ENCODE measurements around the gene PSME4. TPM values are rescaled to one million over a fixed set of nuclear protein-coding genes. Genes with fewer than 3 reads are reported as not detected.

Gene PSME4
- total RNA-seq, 4 donors from 2014 or later: 28.5 to 44.8 (median 32.4) TPM

GRCh38 chr2:53865264-53865663 lies 105.5 kb downstream of the PSME4 start:
- no peaks in the 10 kb centered on the region for H3K27me3 ChIP-seq
- in situ Hi-C loops (cut with MboI; ENCODE audit: low pct_ligation_motif_present in 1 of 4, low pct_unique_long_range_greater_than_20kb in 1 of 4, low sequenced_read_pairs in 3 of 4): no loop called here
- no peak for TF ChIP-seq POLR2AphosphoS5 (IDR thresholded peaks at IDR 0.05)
- TF ChIP-seq CTCF (IDR thresholded peaks at IDR 0.05): no peak
- no peak for TF ChIP-seq EP300 (IDR thresholded peaks at IDR 0.05; ENCODE audit: low read depth)
- TF ChIP-seq POLR2A (IDR thresholded peaks at IDR 0.05): no peak
- 97 to 100% methylated on average over 2 of the region's 2 CpGs for WGBS, 2 donors (ENCODE audit: low coverage in 1 of 2)
- intact Hi-C loops (cut with DNase I; ENCODE audit: low total_unique reads): no loop called here
- no peak for DNase-seq
- no peak overlapping the region for H3K27ac ChIP-seq
- peaks cover 0 to 31% (median 6%) of the 10 kb centered on the region in 4 donors for H3K36me3 ChIP-seq
- H3K4me3 ChIP-seq: no peak overlapping the region
- H3K9me3 ChIP-seq: no peaks in the 10 kb centered on the region
- peaks cover 0 to 1% (median 0%) of the 10 kb centered on the region in 4 donors for H3K4me1 ChIP-seq

GRCh38 chr2:53863538-53864227 lies 107.1 kb downstream of the PSME4 start:
- TF ChIP-seq EP300 (IDR thresholded peaks at IDR 0.05; ENCODE audit: low read depth): no peak
- TF ChIP-seq CTCF (IDR thresholded peaks at IDR 0.05): no peak
- TF ChIP-seq POLR2AphosphoS5 (IDR thresholded peaks at IDR 0.05): no peak
- no peak for TF ChIP-seq POLR2A (IDR thresholded peaks at IDR 0.05)
- Histone ChIP-seq H3K9me3 (no peaks in the 10 kb centered on the region), H3K4me3 (no peak overlapping the region), H3K4me1 (peaks cover 0 to 7% (median 0%) of the 10 kb centered on the region in 4 donors), H3K27me3 (no peaks in the 10 kb centered on the region), H3K27ac (no peak overlapping the region), H3K36me3 (peaks cover 0 to 31% (median 6%) of the 10 kb centered on the region in 4 donors)
- in situ Hi-C loops (cut with MboI; ENCODE audit: low pct_ligation_motif_present in 1 of 4, low pct_unique_long_range_greater_than_20kb in 1 of 4, low sequenced_read_pairs in 3 of 4): no loop called here
- intact Hi-C loops (cut with DNase I; ENCODE audit: low total_unique reads): no loop called here
- 91 to 94% methylated on average over 4 to 6 of the region's 6 CpGs for WGBS, 2 donors (ENCODE audit: low coverage in 1 of 2)
- no peak for DNase-seq

GRCh38 chr2:53861824-53862223 lies 109.0 kb downstream of the PSME4 start:
- no peak for DNase-seq
- Histone ChIP-seq H3K4me1 (peaks cover 0 to 7% (median 0%) of the 10 kb centered on the region in 4 donors), H3K36me3 (peaks cover 0 to 23% (median 6%) of the 10 kb centered on the region in 4 donors), H3K4me3 (no peak overlapping the region), H3K9me3 (no peaks in the 10 kb centered on the region), H3K27ac (no peak overlapping the region), H3K27me3 (no peaks in the 10 kb centered on the region)
- WGBS, 2 donors (ENCODE audit: low coverage in 1 of 2): 91 to 93% methylated on average over 5 of the region's 5 CpGs
- in situ Hi-C loops (cut with MboI; ENCODE audit: low pct_ligation_motif_present in 1 of 4, low pct_unique_long_range_greater_than_20kb in 1 of 4, low sequenced_read_pairs in 3 of 4) (no loop called here), intact Hi-C loops (cut with DNase I; ENCODE audit: low total_unique reads) (no loop called here)
- no peak for TF ChIP-seq POLR2AphosphoS5 (IDR thresholded peaks at IDR 0.05)
- TF ChIP-seq CTCF (IDR thresholded peaks at IDR 0.05): no peak
- no peak for TF ChIP-seq EP300 (IDR thresholded peaks at IDR 0.05; ENCODE audit: low read depth)
- no peak for TF ChIP-seq POLR2A (IDR thresholded peaks at IDR 0.05)

- Histone ChIP-seq H3K9me3 (no peaks in the 10 kb centered on the region), H3K4me3 (peak within 1 kb of the TSS; percentile 14 to 34 (median 30)), H3K27ac (no peak within 1 kb of the TSS), H3K4me1 (peaks cover 0 to 7% (median 0%) of the 10 kb centered on the region in 4 donors), H3K36me3 (peaks cover 0 to 4% (median 0%) of the 10 kb centered on the region in 4 donors), H3K27me3 (no peaks in the 10 kb centered on the region)
- TF ChIP-seq POLR2AphosphoS5 (IDR thresholded peaks at IDR 0.05): no peak
- TF ChIP-seq CTCF (IDR thresholded peaks at IDR 0.05): no peak
- TF ChIP-seq EP300 (IDR thresholded peaks at IDR 0.05; ENCODE audit: low read depth): no peak
- no peak for TF ChIP-seq POLR2A (IDR thresholded peaks at IDR 0.05)
- in situ Hi-C loops (cut with MboI; ENCODE audit: low pct_ligation_motif_present in 1 of 4, low pct_unique_long_range_greater_than_20kb in 1 of 4, low sequenced_read_pairs in 3 of 4) (no loop called here), intact Hi-C loops (cut with DNase I; ENCODE audit: low total_unique reads) (no loop called here)
- 44 to 60% methylated on average over 2 to 72 of the region's 72 CpGs for WGBS, 2 donors (ENCODE audit: low coverage in 1 of 2)
- no peak for DNase-seq
Observed at GRCh38 chr2:53859206-53860181, 111.3 kb downstream of the PSME4 start, which contains the start of gene GPR75. TSS of gene GPR75 (minus strand) at chr2:53859967. CDS start at chr2:53854756, 5,211 bp downstream.
